Kidney (tissue), 14 donors: ENCODE data around the gene ABCA10. TPM values are rescaled to one million over a fixed set of nuclear protein-coding genes. Genes with fewer than 3 reads are reported as not detected.

Experiments used
- DNase-seq, 5 donors: peaks; one replicate each; pipeline ENCODE4 v3.0.0-alpha.2; 2013 to 2020
- FAIRE-seq: peaks from 2 replicates; lab custom pipeline; 2012; peaks lifted over from hg19 to GRCh38; lab: Jason Lieb, UNC
- H3K27ac ChIP-seq, 2 donors: one replicate each; pipeline ENCODE4 v1.7.0; 2013; ENCODE audit warnings: low read depth in 2 of 2, low read length in 2 of 2, inconsistent platforms in 1 of 2
- H3K27me3 ChIP-seq: one replicate; pipeline ENCODE4 v1.7.1; 2013; ENCODE audit warnings: low read length, inconsistent platforms; ENCODE audit not compliant: control insufficient read depth, insufficient read depth
- H3K36me3 ChIP-seq, 3 donors: one replicate each; pipeline versions ENCODE4 v1.7.0 to v1.7.1; 2013; ENCODE audit warnings: low read length in 3 of 3, control low read depth in 1 of 3, inconsistent platforms in 1 of 3; ENCODE audit not compliant: insufficient read depth in 3 of 3, control insufficient read depth in 2 of 3
- H3K4me1 ChIP-seq, 3 donors: one replicate each; pipeline versions ENCODE4 v1.7.0 to v1.7.1; 2013; ENCODE audit warnings: low read length in 3 of 3, inconsistent platforms in 1 of 3, low read depth in 1 of 3; ENCODE audit not compliant: control insufficient read depth in 2 of 3, insufficient read depth in 2 of 3
- H3K4me3 ChIP-seq, 3 donors: one replicate each; pipeline versions ENCODE4 v1.7.0 to v1.8.1; 2013; ENCODE audit warnings: low read length in 3 of 3, control low read depth in 1 of 3, inconsistent platforms in 1 of 3
- H3K9ac ChIP-seq, 3 donors: one replicate each; pipeline versions ENCODE4 v1.7.0 to v1.7.1; 2013; ENCODE audit warnings: low read length in 3 of 3, control low read depth in 1 of 3, inconsistent platforms in 1 of 3
- H3K9me3 ChIP-seq, 3 donors: one replicate each; pipeline versions ENCODE4 v1.7.0 to v1.7.1; 2013; ENCODE audit warnings: low read length in 3 of 3, control low read depth in 1 of 3, inconsistent platforms in 1 of 3; ENCODE audit not compliant: control insufficient read depth in 2 of 3, insufficient read depth in 1 of 3
- CTCF ChIP-seq: IDR thresholded peaks from 3 replicates; pipeline ENCODE4 v1.5.1; 2012; ENCODE audit warnings: mild to moderate bottlenecking, moderate library complexity, borderline replicate concordance; ENCODE audit not compliant: insufficient read depth; ENCODE audit errors: extremely low read depth
- intact Hi-C: fragments of 100-400 bp; cut with DNase I; formaldehyde crosslinking; loops from one replicate; pipeline ENCODE4 v1.11.1; 2022
- polyA plus RNA-seq: library from polyadenylated mRNA; stranded (reverse); fragments of 350-450 nt; fragmentation: Illumina TruSeq; extraction: RNeasy Lipid Tissue Mini Kit (QIAGEN cat#74804); gene quantifications from one replicate; pipeline ENCODE4 v1.2.3, GENCODE V29; 2014; ENCODE audit warnings: low read depth, low replicate concordance; ENCODE audit not compliant: insufficient read depth
- total RNA-seq: library from RNA; stranded (reverse); fragmentation: NEBNext Ultra II Directional; extraction: Animal tissue kit (Norgen Biotek cat#: 25700); gene quantifications from one replicate; pipeline ENCODE4 v1.2.1, GENCODE V29; 2021
- donor health status: control.
- donor health status: control.
- donor health status: control.
- donor health status: control.
- donor health status: control.
- donor health status: DM: yes; HTN: yes; CAD: no.
- donor health status: Normal renal cell carcinoma (clear cell type).

The ABCA10 gene
- total and polyA plus RNA-seq, 2 donors from 2014 or later: 2.1 to 4.2 TPM

DNA sequence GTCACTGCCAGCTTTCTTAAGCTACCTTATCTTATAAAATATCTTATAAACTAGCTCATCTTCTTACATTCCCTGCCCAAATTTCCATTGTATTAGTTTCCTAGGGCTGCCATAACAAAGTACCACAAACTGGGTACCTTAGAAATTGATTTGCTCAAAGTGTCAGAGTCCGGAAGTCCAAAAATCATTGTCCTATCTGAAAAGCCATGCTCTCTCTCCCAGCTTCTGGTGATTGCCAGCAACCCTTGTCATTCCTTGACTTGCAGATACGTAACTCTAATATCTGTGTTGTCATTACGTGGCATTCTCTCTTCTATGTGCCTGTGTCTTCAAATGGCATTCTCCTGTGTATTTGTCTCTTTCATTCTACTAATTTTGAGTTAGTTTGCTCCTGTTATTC lies 2.3 kb upstream of the ABCA10 start:
- Histone ChIP-seq H3K4me3 (no peak overlapping the region), H3K27me3 (no peaks in the 10 kb centered on the region), H3K27ac (no peak overlapping the region), H3K9me3 (peaks cover 0 to 6% (median 2%) of the 10 kb centered on the region in 3 donors), H3K4me1 (no peaks in the 10 kb centered on the region), H3K36me3 (no peaks in the 10 kb centered on the region), H3K9ac (no peak overlapping the region)
- no peak for TF ChIP-seq CTCF
- no peak for FAIRE-seq
- DNase-seq: no peak
- intact Hi-C loops: loop anchor here (5.0 kb wide), 1 partner anchor 464 kb away; no protein-coding TSS in a partner anchor

DNA sequence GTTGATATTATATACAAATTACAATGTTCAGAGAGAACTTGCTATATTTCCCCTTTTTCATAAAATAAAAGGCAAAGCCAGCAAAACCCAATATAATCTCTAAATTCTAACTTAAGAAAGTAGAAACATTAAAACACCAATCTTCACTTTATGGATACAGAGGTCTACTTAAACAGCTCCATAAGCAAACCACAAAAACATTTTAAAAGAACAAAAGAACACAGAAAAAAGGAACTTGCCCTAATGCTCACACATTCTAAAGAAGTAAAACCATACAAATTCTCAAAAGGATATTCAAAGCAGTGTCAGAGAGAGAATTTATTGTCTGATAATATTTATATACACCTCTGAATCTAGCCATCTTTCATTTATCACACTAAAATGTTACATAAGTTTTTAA lies 606 bp downstream of the ABCA10 start:
- FAIRE-seq: no peak
- Histone ChIP-seq H3K9me3 (peaks cover 0 to 6% (median 2%) of the 10 kb centered on the region in 3 donors), H3K36me3 (no peaks in the 10 kb centered on the region), H3K27ac (no peak overlapping the region), H3K4me1 (no peaks in the 10 kb centered on the region), H3K9ac (no peak overlapping the region), H3K27me3 (no peaks in the 10 kb centered on the region), H3K4me3 (no peak overlapping the region)
- no peak for DNase-seq
- TF ChIP-seq CTCF: no peak
- intact Hi-C loops: no loop called here

- Histone ChIP-seq H3K9ac (no peak overlapping the region), H3K27me3 (no peaks in the 10 kb centered on the region), H3K27ac (no peak overlapping the region), H3K9me3 (peaks cover 0 to 1% (median 1%) of the 10 kb centered on the region in 3 donors), H3K4me1 (no peaks in the 10 kb centered on the region), H3K4me3 (no peak overlapping the region), H3K36me3 (no peaks in the 10 kb centered on the region)
- DNase-seq (no peak), FAIRE-seq (no peak)
- intact Hi-C loops: no loop called here
- TF ChIP-seq CTCF: no peak
Observed at GRCh38 chr17:69227541-69227940, 1.1 kb downstream of the ABCA10 start.

GRCh38 chr17:69223809-69224208 lies 4.8 kb downstream of the ABCA10 start:
- H3K36me3 ChIP-seq: peaks cover 0 to 3% (median under 1%) of the 10 kb centered on the region in 3 donors
- H3K4me3 ChIP-seq: no peak overlapping the region
- H3K27ac ChIP-seq: no peak overlapping the region
- no peaks in the 10 kb centered on the region for H3K4me1 ChIP-seq
- FAIRE-seq: no peak
- no peaks in the 10 kb centered on the region for H3K9me3 ChIP-seq
- no peak overlapping the region for H3K9ac ChIP-seq
- H3K27me3 ChIP-seq: no peaks in the 10 kb centered on the region
- no peak for TF ChIP-seq CTCF
- DNase-seq: peak in 3 of 5 donors; percentile 9 to 61 (median 59)
- intact Hi-C loops: no loop called here
